HEK293 (cell line): ENCODE data around the gene RABEP2.

Experiments used
- BCL11B ChIP-seq: fragments of 450-650 bp; formaldehyde crosslinking; IDR thresholded peaks from 2 replicates; pipeline ENCODE4 v1.5.1; 2016; ENCODE audit warnings: low read depth, missing biosample characterization, missing genetic modification characterization
- CTCF ChIP-seq: fragments of 450-650 bp; formaldehyde crosslinking; IDR thresholded peaks from 2 replicates; pipeline ENCODE4 v1.5.1; 2016; ENCODE audit warnings: missing biosample characterization, missing genetic modification characterization
- GLI2 ChIP-seq: fragments of 450-650 bp; formaldehyde crosslinking; IDR thresholded peaks from 2 replicates; pipeline ENCODE4; 2017; ENCODE audit warnings: missing biosample characterization, missing genetic modification characterization, low read depth, borderline replicate concordance
- HIC1 ChIP-seq: fragments of 450-650 bp; formaldehyde crosslinking; IDR thresholded peaks from 2 replicates; pipeline ENCODE4 v1.5.1; 2016; ENCODE audit warnings: missing biosample characterization, missing genetic modification characterization
- HOXC10 ChIP-seq: sonication (generic); formaldehyde crosslinking; IDR thresholded peaks from 2 replicates; pipeline ENCODE4 v1.8.1; 2023; ENCODE audit warnings: mild to moderate bottlenecking, missing genetic modification reagents
- KLF8 ChIP-seq: fragments of 450-650 bp; formaldehyde crosslinking; IDR thresholded peaks from 2 replicates; pipeline ENCODE4 v1.5.1; 2016; ENCODE audit warnings: missing biosample characterization, missing genetic modification characterization
- PATZ1 ChIP-seq: fragments of 450-650 bp; formaldehyde crosslinking; IDR thresholded peaks from 2 replicates; pipeline ENCODE4 v1.5.1; 2016; ENCODE audit warnings: missing biosample characterization, missing genetic modification characterization
- TCF7L2 ChIP-seq: IDR thresholded peaks from 2 replicates; pipeline ENCODE4 v1.6.1; 2011; ENCODE audit warnings: low read depth, mild to moderate bottlenecking, inconsistent platforms, low read length, moderate library complexity, borderline replicate concordance
- WT1 ChIP-seq: fragments of 450-650 bp; formaldehyde crosslinking; IDR thresholded peaks from 2 replicates; pipeline ENCODE4 v1.5.1; 2016; ENCODE audit warnings: missing biosample characterization, missing genetic modification characterization
- YY1 ChIP-seq: fragments of 450-650 bp; formaldehyde crosslinking; IDR thresholded peaks from 2 replicates; pipeline ENCODE4 v1.5.1; 2018; ENCODE audit warnings: missing biosample characterization, missing genetic modification characterization
- ZBTB48 ChIP-seq: fragments of 450-650 bp; formaldehyde crosslinking; IDR thresholded peaks from 2 replicates; pipeline ENCODE4 v1.5.1; 2016; ENCODE audit warnings: missing biosample characterization, missing genetic modification characterization
- ZBTB7A ChIP-seq: fragments of 450-650 bp; formaldehyde crosslinking; IDR thresholded peaks from 2 replicates; pipeline ENCODE4 v1.5.1; 2016; ENCODE audit warnings: low read depth, missing biosample characterization, missing genetic modification characterization
- ZFP3 ChIP-seq: fragments of 450-650 bp; formaldehyde crosslinking; IDR thresholded peaks from 2 replicates; pipeline ENCODE4 v1.5.1; 2016; ENCODE audit warnings: low read depth, missing biosample characterization, missing genetic modification characterization
- ZIC2 ChIP-seq: fragments of 450-650 bp; formaldehyde crosslinking; IDR thresholded peaks from 2 replicates; pipeline ENCODE4 v1.5.1; 2016; ENCODE audit warnings: missing biosample characterization, missing genetic modification characterization
- ZNF138 ChIP-seq: fragments of 450-650 bp; formaldehyde crosslinking; IDR thresholded peaks from 2 replicates; pipeline ENCODE4 v1.5.1; 2016; ENCODE audit warnings: missing biosample characterization, missing genetic modification characterization, borderline replicate concordance
- ZNF18 ChIP-seq: fragments of 450-650 bp; formaldehyde crosslinking; IDR thresholded peaks from 2 replicates; pipeline ENCODE4 v1.5.1; 2016; ENCODE audit warnings: missing biosample characterization, missing genetic modification characterization
- ZNF184 ChIP-seq: fragments of 450-650 bp; IDR thresholded peaks from 2 replicates; pipeline ENCODE4 v1.5.1; 2018; ENCODE audit warnings: missing biosample characterization, mild to moderate bottlenecking, missing genetic modification characterization
- ZNF221 ChIP-seq: fragments of 450-650 bp; formaldehyde crosslinking; IDR thresholded peaks from 2 replicates; pipeline ENCODE4 v1.5.1; 2017; ENCODE audit warnings: missing biosample characterization, missing genetic modification characterization, borderline replicate concordance
- ZNF335 ChIP-seq: fragments of 450-650 bp; formaldehyde crosslinking; conservative IDR thresholded peaks from 2 replicates; pipeline ENCODE4 v1.5.1; 2016; ENCODE audit warnings: missing biosample characterization, missing genetic modification characterization
- ZNF37A ChIP-seq: fragments of 450-650 bp; IDR thresholded peaks from 2 replicates; pipeline ENCODE4 v1.5.1; 2018; ENCODE audit warnings: missing biosample characterization, missing genetic modification characterization
- ZNF404 ChIP-seq: fragments of 450-650 bp; formaldehyde crosslinking; IDR thresholded peaks from 2 replicates; pipeline ENCODE4 v1.5.1; 2017; ENCODE audit warnings: missing biosample characterization, missing genetic modification characterization
- ZNF426 ChIP-seq: fragments of 450-650 bp; formaldehyde crosslinking; IDR thresholded peaks from 2 replicates; pipeline ENCODE4 v1.5.1; 2017; ENCODE audit warnings: missing biosample characterization, missing genetic modification characterization, mild to moderate bottlenecking, inconsistent platforms, moderate library complexity
- ZNF513 ChIP-seq: fragments of 450-650 bp; IDR thresholded peaks from 2 replicates; pipeline ENCODE4 v1.5.1; 2018; ENCODE audit warnings: missing biosample characterization, missing genetic modification characterization
- ZNF529 ChIP-seq: fragments of 450-650 bp; formaldehyde crosslinking; IDR thresholded peaks from 2 replicates; pipeline ENCODE4 v1.5.1; 2017; ENCODE audit warnings: missing genetic modification characterization, missing biosample characterization; ENCODE audit not compliant: insufficient replicate concordance
- ZNF596 ChIP-seq: fragments of 450-650 bp; IDR thresholded peaks from 2 replicates; pipeline ENCODE4 v1.5.0; 2018; ENCODE audit warnings: missing biosample characterization, mild to moderate bottlenecking, missing genetic modification characterization, moderate library complexity
- ZNF624 ChIP-seq: fragments of 450-650 bp; formaldehyde crosslinking; IDR thresholded peaks from 2 replicates; pipeline ENCODE4 v1.5.1; 2017; ENCODE audit warnings: missing biosample characterization, missing genetic modification characterization
- ZNF692 ChIP-seq: fragments of 450-650 bp; formaldehyde crosslinking; IDR thresholded peaks from 2 replicates; pipeline ENCODE4 v1.5.1; 2016; ENCODE audit warnings: missing biosample characterization, missing genetic modification characterization
- ZNF747 ChIP-seq: fragments of 450-650 bp; formaldehyde crosslinking; IDR thresholded peaks from 2 replicates; pipeline ENCODE4 v1.5.1; 2016; ENCODE audit warnings: missing biosample characterization, missing genetic modification characterization
- ZNF792 ChIP-seq: fragments of 450-650 bp; formaldehyde crosslinking; IDR thresholded peaks from 2 replicates; pipeline ENCODE4 v1.5.1; 2016; ENCODE audit warnings: missing biosample characterization, missing genetic modification characterization
- ZSCAN16 ChIP-seq: fragments of 450-650 bp; formaldehyde crosslinking; IDR thresholded peaks from 2 replicates; pipeline ENCODE4 v1.5.1; 2016; ENCODE audit warnings: missing biosample characterization, missing genetic modification characterization

Gene RABEP2

GRCh38 chr16:28925386-28926228 is 569 bp upstream of the RABEP2 start (continued):
- TF ChIP-seq ZBTB7A (tag by site-specific recombination) (no peak), ZNF513 (tag by site-specific recombination) (no peak), ZNF138 (tag by site-specific recombination) (no peak), ZNF37A (tag by site-specific recombination) (no peak), PATZ1 (tag by site-specific recombination) (peak; percentile 88), HIC1 (tag by site-specific recombination) (no peak), ZNF692 (peak; percentile 96), ZNF792 (tag by site-specific recombination) (0 out of 2 replicates have a peak, but pooled peaks have one; percentile 34), GLI2 (tag by site-specific recombination) (no peak), ZIC2 (0 out of 2 replicates have a peak, but pooled peaks have one; percentile 6), ZNF404 (tag by site-specific recombination) (no peak), TCF7L2 (peak; percentile 65; the same call in 1 of the 2 replicates), ZSCAN16 (no peak), KLF8 (peak; percentile 74), ZNF335 (tag by site-specific recombination) (peak; percentile 89), ZNF426 (tag by site-specific recombination) (no peak), ZNF529 (tag by site-specific recombination) (no peak), ZBTB48 (tag by site-specific recombination) (no peak), ZNF747 (tag by site-specific recombination) (no peak), HOXC10 (CRISPR knock-in tag) (no peak), ZNF596 (0 out of 2 replicates have a peak, but pooled peaks have one; percentile 6), YY1 (peak; percentile 32), ZNF624 (tag by site-specific recombination) (no peak), ZNF18 (tag by site-specific recombination) (no peak), BCL11B (tag by site-specific recombination) (no peak), ZFP3 (tag by site-specific recombination) (no peak), ZNF221 (tag by site-specific recombination) (no peak), WT1 (tag by site-specific recombination) (peak; percentile 58; the same call in 1 of the 2 replicates), ZNF184 (tag by site-specific recombination) (no peak), CTCF (no peak)
